ENCODE results near the gene CASZ1.

Gene CASZ1

GRCh38 chr1:10650556-10651388 lies 145.7 kb downstream of the CASZ1 start:
- no peak for DNase-seq

GRCh38 chr1:10649517-10650201 lies 146.8 kb downstream of the CASZ1 start:
- no peak for DNase-seq

GRCh38 chr1:10648689-10649516 lies 147.5 kb downstream of the CASZ1 start:
- DNase-seq, result no peak

- DNase-seq, result no peak
Observed at GRCh38 chr1:10647414-10648170, 148.9 kb downstream of the CASZ1 start.

GRCh38 chr1:10646347-10646861 lies 150.0 kb downstream of the CASZ1 start:
- DNase-seq, result peak; percentile 33 to 44 (median 35)

- peak; percentile 57 to 67 (median 59) for DNase-seq
Observed at GRCh38 chr1:10644307-10645128, 151.9 kb downstream of the CASZ1 start.

GRCh38 chr1:10643607-10644306 lies 152.7 kb downstream of the CASZ1 start:
- DNase-seq, result no peak

- no peak for DNase-seq
Observed at GRCh38 chr1:10642403-10643080, 153.9 kb downstream of the CASZ1 start.

- no peak for DNase-seq
Observed at GRCh38 chr1:10641976-10642375, 154.5 kb downstream of the CASZ1 start.

- DNase-seq, result no peak
Observed at GRCh38 chr1:10640843-10641553, 155.4 kb downstream of the CASZ1 start.

GRCh38 chr1:10639775-10640578 lies 156.5 kb downstream of the CASZ1 start:
- DNase-seq, result no peak

- DNase-seq, result no peak
Observed at GRCh38 chr1:10639011-10639774, 157.3 kb downstream of the CASZ1 start.

GRCh38 chr1:10638559-10639005 lies 157.9 kb downstream of the CASZ1 start:
- peak in 1 of 3 donors; percentile 35 for DNase-seq

- no peak for DNase-seq
Observed at GRCh38 chr1:10637834-10638558, 158.4 kb downstream of the CASZ1 start.

GRCh38 chr1:10637400-10637799 lies 159.0 kb downstream of the CASZ1 start:
- no peak for DNase-seq

- DNase-seq, result no peak
Observed at GRCh38 chr1:10635992-10636391, 160.5 kb downstream of the CASZ1 start.

All from suppressor macrophage treated with lipopolysaccharide for 1 hour (primary cell).